GM18517 (cell line): ENCODE measurements around the gene IL1R2.

Source experiments
- ATAC-seq: cut with Tn5 transposase; IDR thresholded peaks from one replicate; pipeline ENCODE4 v1.9.1; 2021; ENCODE audit warnings: mild to moderate bottlenecking, moderate library complexity; ENCODE audit not compliant: unreplicated experiment

Gene IL1R2

GRCh38 chr2:102034683-102035548 is 43.2 kb downstream of the IL1R2 start:
- no peak for ATAC-seq

GRCh38 chr2:102037681-102038080 is 45.9 kb downstream of the IL1R2 start:
- no peak for ATAC-seq

GRCh38 chr2:102040229-102040628 is 48.5 kb downstream of the IL1R2 start:
- no peak for ATAC-seq

DNA sequence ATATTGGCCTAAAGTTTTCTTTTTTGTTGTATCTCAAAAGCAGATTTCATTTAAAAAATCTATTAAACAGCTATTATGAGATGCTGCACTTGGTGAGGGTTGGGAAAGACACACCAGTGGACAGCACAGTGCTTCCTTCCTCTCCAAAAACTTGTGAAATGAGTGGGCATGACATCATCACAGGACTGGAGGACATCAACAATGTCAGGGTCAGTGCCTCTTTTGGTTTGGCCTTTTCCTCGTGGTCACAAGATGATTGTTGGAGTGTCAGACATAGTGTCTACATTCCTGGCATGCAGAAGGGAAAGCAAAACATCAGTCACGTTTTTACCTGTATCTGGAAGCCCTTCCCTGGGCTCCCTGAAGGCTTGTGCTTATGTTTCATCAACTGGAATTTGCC is 49.6 kb downstream of the IL1R2 start:
- ATAC-seq: no peak

- no peak for ATAC-seq
Measured at GRCh38 chr2:102042196-102043081, 50.7 kb downstream of the IL1R2 start.

- ATAC-seq: no peak
Measured at GRCh38 chr2:102043560-102043959, 51.8 kb downstream of the IL1R2 start.

GRCh38 chr2:102044235-102044896 is 52.6 kb downstream of the IL1R2 start:
- ATAC-seq: no peak

DNA sequence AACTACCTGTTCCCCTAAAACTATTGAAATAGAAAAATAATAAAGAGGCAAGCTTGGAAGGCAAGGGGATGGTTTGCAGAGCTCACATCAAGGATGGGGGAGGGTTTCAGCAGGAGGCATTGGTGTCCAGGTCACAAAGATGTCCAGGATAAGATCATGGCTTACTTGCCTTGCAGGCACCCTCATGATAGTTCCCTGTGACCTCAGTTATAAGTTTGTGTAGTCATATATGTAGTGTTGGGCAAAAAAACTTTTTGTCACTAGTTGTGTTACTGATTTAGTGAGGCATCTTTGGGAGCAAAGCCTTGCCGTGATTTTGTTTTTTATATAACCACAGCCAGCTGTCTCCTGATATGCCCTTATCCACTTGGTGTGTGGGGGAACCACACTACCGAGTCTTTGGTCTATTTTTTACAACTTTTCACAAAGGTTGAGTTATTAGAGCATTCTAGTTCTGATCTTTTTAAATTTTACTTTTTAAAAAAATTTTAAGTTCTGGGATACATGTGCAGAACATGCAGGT is 53.3 kb downstream of the IL1R2 start:
- ATAC-seq: no peak

- no peak for ATAC-seq
Measured at GRCh38 chr2:102045697-102046096, 53.9 kb downstream of the IL1R2 start.

- ATAC-seq: no peak
Measured at GRCh38 chr2:102046135-102046986, 54.6 kb downstream of the IL1R2 start.

DNA sequence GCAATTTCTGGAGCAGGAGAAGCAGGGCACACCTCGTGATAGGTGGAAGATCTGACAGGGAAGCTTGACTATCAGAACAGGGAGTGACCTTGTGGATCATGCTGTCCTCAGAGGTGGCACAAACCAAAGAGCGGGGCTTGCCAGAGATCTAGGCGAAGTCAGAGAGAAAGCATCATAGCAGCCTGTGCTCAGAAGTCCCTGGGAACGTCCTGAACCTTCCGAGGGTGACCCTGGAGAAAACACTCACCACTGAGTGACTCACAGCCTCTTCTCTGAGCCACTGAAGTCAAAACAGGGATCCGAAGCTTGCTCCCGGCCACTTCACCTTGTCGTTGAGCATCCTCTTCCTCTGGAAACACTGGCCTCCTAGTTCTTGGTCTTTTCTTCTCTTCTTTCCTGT is 56.7 kb downstream of the IL1R2 start:
- ATAC-seq: no peak

DNA sequence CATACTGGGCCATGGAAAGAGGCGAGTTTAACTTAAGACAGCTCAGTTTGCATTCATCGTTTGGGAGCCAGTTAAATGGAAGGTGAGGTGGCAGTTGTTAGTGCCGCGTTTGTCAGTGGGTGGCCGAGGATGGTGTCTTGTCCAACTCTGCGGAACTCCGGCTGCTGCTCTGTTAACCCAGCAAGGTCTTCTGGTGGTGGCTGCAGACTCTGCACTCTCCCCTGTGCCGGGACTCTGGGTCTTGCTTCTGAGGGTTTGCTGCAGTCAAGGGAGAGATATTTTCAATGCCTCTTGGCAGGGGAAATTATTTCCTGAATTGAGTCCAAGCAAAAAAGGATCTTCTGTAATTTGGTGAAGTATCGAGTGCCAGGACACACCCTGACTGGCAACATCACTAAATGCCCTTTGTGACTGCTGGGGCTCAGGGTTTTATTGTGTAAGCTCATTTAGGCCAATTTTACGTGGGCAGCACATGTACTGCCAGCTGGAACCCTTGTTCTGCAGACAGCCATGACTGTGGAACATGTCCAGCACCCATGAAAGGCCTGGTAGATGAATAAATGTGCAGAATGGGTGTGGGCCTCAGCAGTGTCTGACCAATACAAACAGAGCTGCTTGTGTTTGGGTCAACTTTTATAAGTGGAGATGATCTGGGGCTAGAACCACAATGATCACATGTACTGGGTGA is 58.1 kb downstream of the IL1R2 start:
- no peak for ATAC-seq

DNA sequence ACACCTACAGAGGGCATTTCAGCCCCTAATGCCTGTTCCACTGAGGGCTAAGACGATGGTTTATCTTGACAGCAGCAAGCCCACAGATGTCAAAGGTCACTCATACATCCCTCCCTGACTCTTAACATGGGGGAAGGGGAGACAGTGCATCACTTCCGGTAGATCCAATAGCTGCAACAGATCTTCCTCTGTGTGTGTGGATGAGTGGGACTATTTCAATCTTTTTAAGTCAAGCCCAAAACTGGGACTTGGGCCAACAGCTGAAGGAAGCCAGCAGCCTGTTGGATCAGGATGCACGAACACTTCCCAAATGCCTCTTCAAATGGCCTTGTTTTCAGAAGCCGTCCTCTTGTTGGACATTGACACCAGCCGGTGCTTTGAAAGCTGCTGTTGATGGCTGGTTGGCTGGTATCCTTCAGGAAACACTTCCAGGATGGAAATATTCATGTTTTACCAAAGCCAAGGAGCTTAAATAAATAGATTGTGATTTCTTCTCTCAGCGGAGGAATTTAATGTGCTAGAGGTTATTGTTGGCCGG is 59.2 kb downstream of the IL1R2 start:
- no peak for ATAC-seq

DNA sequence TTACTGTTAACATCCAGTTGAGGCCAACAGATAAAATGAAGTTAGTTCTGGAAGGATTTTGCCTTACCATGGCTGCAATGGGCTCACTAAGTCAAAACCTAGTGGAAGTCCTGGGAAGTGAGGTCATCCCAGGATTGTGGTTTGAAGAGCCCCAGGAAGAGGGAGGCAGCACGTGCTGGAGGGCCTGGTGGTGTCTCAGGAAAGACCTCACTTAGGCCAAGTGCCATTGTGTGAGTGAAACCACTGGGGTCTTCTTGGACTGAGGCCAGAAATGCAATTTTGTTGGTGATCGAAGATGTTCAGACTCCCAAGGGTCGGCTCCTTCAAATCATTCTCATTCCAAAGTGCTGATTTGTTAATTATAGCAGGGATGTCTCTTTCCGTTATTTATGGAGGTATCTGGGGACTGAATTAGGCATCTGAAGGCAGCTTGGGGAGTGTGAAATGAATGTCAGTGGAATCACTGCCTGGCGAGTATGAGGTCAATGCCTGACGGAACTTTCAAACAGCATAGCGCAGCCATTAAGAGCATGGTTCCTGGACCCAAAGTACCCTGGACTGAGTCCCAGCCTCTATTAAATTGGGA is 60.0 kb downstream of the IL1R2 start:
- no peak for ATAC-seq

- no peak for ATAC-seq
Measured at GRCh38 chr2:102052365-102052764, 60.6 kb downstream of the IL1R2 start.

DNA sequence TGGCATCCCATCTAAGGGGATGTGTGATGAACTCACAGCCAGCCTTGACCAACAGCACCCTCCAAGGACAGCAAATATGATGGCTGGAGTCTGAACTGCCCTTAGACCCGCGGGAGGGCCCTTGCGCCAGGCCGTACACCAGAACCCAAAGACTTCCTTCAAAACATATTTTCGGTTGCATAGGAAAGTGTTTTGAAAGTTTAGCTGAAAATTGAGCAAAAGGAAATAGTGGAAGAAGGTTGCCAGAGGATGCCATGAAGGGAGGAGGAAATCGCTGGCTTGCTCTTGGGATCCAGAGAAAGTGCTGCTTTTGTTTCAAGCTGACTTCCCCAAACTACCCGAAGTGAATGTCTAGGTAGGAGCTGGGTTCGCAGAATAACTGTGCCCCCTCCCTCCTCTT is 61.3 kb downstream of the IL1R2 start:
- ATAC-seq: no peak

- ATAC-seq: no peak
Measured at GRCh38 chr2:102055346-102055990, 63.7 kb downstream of the IL1R2 start.

DNA sequence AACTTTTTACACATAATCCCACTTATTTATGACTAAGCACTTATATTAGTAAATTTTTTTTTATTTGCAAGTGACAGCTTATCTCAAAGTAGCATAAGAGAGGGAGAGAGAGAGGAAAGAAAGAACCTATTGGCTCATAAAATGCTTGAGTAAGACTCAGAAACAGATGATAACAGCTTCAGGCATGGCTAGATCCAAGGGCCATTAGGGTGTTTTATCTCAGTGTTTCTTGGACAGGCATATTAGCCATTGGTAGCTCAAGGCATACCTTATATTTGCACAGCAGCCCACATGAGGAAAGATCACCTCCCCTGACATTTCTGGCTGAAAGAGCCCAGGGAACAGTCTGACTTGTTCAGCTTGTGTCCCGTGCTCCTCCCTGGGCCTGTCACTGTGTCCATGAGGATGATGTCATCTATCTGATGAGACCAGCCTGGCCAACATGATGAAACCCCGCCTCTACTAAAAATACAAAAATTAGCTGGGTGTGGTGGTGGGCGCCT is 64.4 kb downstream of the IL1R2 start:
- ATAC-seq: no peak
